Measurements from ENCODE around the gene RELCH. TPM values are rescaled to one million over a fixed set of nuclear protein-coding genes. Genes with fewer than 3 reads are reported as not detected.

Gene RELCH, protein sequence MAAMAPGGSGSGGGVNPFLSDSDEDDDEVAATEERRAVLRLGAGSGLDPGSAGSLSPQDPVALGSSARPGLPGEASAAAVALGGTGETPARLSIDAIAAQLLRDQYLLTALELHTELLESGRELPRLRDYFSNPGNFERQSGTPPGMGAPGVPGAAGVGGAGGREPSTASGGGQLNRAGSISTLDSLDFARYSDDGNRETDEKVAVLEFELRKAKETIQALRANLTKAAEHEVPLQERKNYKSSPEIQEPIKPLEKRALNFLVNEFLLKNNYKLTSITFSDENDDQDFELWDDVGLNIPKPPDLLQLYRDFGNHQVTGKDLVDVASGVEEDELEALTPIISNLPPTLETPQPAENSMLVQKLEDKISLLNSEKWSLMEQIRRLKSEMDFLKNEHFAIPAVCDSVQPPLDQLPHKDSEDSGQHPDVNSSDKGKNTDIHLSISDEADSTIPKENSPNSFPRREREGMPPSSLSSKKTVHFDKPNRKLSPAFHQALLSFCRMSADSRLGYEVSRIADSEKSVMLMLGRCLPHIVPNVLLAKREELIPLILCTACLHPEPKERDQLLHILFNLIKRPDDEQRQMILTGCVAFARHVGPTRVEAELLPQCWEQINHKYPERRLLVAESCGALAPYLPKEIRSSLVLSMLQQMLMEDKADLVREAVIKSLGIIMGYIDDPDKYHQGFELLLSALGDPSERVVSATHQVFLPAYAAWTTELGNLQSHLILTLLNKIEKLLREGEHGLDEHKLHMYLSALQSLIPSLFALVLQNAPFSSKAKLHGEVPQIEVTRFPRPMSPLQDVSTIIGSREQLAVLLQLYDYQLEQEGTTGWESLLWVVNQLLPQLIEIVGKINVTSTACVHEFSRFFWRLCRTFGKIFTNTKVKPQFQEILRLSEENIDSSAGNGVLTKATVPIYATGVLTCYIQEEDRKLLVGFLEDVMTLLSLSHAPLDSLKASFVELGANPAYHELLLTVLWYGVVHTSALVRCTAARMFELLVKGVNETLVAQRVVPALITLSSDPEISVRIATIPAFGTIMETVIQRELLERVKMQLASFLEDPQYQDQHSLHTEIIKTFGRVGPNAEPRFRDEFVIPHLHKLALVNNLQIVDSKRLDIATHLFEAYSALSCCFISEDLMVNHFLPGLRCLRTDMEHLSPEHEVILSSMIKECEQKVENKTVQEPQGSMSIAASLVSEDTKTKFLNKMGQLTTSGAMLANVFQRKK
- 10 to 100 TPM; 32.1 to 85.9 (median 55.9) TPM for total RNA-seq
- polyA plus RNA-seq = 10 to 100 TPM in 1 of 3 donors, 1 to 10 TPM in 2; 4.9 to 17.2 (median 5.5) TPM
- long read RNA-seq, donor 1, full-length matches to known transcripts = 1 of 1 reads
- long read RNA-seq, donor 1, partial matches to known transcripts = 0 of 1 reads
- long read RNA-seq, donor 1, other reads (novel, unspliced or antisense) = 0 of 1 reads
- long read RNA-seq, donor 2, full-length matches to known transcripts = 1 of 1 reads
- long read RNA-seq, donor 2, partial matches to known transcripts = 0 of 1 reads
- long read RNA-seq, donor 2, other reads (novel, unspliced or antisense) = 0 of 1 reads
- long read RNA-seq, donor 3 = 0 reads
- long read RNA-seq, donor 4 = 0 reads
- long read RNA-seq, donor 5, full-length matches to known transcripts = 1 of 1 reads
- long read RNA-seq, donor 5, partial matches to known transcripts = 0 of 1 reads
- long read RNA-seq, donor 5, other reads (novel, unspliced or antisense) = 0 of 1 reads
- long read RNA-seq, donor 6, partial matches to known transcripts = 15 of 15 reads
- long read RNA-seq, donor 6, other reads (novel, unspliced or antisense) = 0 of 15 reads
- long read RNA-seq, donor 7 = 0 reads
- long read RNA-seq, donor 8, full-length matches to known transcripts = 1 of 15 reads
- long read RNA-seq, donor 8, partial matches to known transcripts = 14 of 15 reads
- long read RNA-seq, donor 8, other reads (novel, unspliced or antisense) = 0 of 15 reads
- long read RNA-seq, donor 9 = 0 reads
- long read RNA-seq, donor 10, partial matches to known transcripts = 6 of 6 reads
- long read RNA-seq, donor 10, other reads (novel, unspliced or antisense) = 0 of 6 reads

DNA sequence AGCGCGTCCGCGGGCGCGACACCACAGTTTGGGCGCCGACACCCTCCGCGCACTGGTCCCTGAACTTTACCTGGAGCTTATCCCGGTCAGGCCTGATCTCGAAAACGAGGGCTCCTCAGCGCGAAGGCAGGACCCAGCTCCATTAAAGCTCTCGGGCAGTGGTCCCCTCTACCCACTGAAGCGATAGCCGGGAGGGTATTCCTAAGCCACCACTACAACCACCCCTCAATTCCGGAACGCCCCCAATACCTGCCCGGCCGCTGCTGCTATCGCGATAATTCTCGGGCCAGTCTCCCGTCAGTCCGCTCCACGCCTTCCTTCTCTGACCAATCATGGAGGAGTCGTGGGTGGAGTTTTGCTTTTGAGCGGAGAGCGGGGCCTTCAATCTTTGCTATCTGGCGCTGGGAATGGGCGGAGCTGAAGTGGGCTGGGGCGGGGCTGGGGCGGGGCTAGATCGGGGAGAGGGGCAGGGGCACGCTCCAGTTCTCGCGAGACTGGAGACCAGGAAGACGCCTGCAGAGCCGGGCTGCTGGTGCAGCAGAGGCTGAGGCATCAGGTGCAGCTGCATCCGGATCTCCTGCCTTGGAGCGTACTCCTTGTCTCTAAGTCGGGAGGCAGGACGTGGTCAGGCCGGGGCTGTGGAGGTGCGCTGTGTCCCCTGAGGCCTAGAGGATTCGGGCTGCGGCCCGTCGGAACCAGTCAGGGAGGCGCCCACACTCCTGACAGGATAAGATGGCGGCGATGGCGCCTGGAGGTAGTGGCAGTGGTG is at the start of gene RELCH, which contains the start of gene PIGN:
Gene RELCH (plus strand): TSS at position 482 of the 769 bp plus-strand sequence. CDS start 251 bp downstream, at position 733.
Gene PIGN (minus strand): TSS at position 283 of the 769 bp plus-strand sequence. CDS start 25,703 bp downstream, outside the sequence.
- no peaks in the 10 kb centered on the region for H3K9me3 ChIP-seq
- WGBS, 5 donors = 0 to 1% (median 0%) methylated on average over 23 to 55 of the region's 55 CpGs
- H3K4me1 ChIP-seq = peaks cover 10 to 73% (median 50%) of the 10 kb centered on the region in 4 donors
- intact Hi-C loops (cut with DNase I; ENCODE audit: low total_unique reads) = loop anchor here (10.0 kb wide), 1 partner anchor 68 kb away; no protein-coding TSS in a partner anchor
- peak within 1 kb of the TSS; percentile 85 to 96 (median 88) for H3K27ac ChIP-seq
- no peaks in the 10 kb centered on the region for H3K36me3 ChIP-seq
- no peaks in the 10 kb centered on the region for H3K27me3 ChIP-seq
- H3K4me3 ChIP-seq = peak within 1 kb of the TSS; percentile 85 to 100 (median 97)
- TF ChIP-seq POLR2A (IDR thresholded peaks at IDR 0.05) = peak in 1 of 4 donors; percentile 80
- peak; percentile 28 to 93 (median 88) for TF ChIP-seq POLR2AphosphoS5 (IDR thresholded peaks at IDR 0.05)
- TF ChIP-seq, protein P1, sequence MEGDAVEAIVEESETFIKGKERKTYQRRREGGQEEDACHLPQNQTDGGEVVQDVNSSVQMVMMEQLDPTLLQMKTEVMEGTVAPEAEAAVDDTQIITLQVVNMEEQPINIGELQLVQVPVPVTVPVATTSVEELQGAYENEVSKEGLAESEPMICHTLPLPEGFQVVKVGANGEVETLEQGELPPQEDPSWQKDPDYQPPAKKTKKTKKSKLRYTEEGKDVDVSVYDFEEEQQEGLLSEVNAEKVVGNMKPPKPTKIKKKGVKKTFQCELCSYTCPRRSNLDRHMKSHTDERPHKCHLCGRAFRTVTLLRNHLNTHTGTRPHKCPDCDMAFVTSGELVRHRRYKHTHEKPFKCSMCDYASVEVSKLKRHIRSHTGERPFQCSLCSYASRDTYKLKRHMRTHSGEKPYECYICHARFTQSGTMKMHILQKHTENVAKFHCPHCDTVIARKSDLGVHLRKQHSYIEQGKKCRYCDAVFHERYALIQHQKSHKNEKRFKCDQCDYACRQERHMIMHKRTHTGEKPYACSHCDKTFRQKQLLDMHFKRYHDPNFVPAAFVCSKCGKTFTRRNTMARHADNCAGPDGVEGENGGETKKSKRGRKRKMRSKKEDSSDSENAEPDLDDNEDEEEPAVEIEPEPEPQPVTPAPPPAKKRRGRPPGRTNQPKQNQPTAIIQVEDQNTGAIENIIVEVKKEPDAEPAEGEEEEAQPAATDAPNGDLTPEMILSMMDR (IDR thresholded peaks at IDR 0.05) = no peak
- TF ChIP-seq EP300 (IDR thresholded peaks at IDR 0.05) = no peak
- peak; percentile 95 to 99 for DNase-seq

DNA sequence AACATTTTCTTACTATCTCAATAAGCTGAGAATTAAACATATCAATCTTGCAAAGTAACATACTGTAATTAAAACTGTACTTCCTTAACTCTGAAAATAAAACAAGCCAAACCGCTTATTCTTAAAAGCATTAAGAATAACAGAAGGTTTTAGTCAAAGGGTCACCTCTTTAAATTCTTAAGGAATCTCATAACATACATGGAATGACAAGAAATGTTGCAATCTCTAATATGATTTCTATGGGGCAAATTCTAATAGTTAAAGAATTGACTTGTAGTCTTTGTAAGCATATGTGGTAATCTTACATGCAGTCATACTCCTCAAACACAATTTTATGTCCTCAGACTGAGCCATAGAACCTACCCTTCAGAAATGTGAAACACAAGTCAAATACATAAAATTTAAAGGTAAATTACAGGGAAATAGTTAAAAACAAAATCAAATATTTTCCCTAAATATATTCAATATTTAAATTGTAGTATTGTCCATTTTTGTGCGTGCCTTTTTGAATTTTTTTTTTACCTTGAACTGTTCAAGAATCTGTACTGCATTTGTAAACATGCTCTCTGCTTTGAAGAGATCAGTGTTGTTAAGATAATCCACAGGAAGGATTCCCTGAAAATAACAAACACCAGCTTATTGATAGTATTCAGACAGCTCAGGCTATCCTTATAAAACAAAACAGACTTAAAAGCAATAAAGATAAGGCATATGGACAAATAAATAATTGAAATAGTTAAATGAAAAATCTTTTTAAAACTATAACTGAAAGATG is 48.4 kb upstream of the RELCH start:
- 46 to 91% (median 88%) methylated on average over 2 of the region's 2 CpGs for WGBS, 5 donors
- DNase-seq = no peak
- H3K36me3 ChIP-seq = peaks cover 8 to 66% (median 48%) of the 10 kb centered on the region in 4 donors

More for the DNA sequence above, 48.4 kb upstream of the RELCH start:
- H3K9me3 ChIP-seq = no peaks in the 10 kb centered on the region
- intact Hi-C loops (cut with DNase I; ENCODE audit: low total_unique reads) = no loop called here
- H3K4me1 ChIP-seq = no peaks in the 10 kb centered on the region
- no peaks in the 10 kb centered on the region for H3K27me3 ChIP-seq
- H3K27ac ChIP-seq = no peak overlapping the region
- TF ChIP-seq EP300 (IDR thresholded peaks at IDR 0.05) (no peak), POLR2A (IDR thresholded peaks at IDR 0.05) (no peak), POLR2AphosphoS5 (IDR thresholded peaks at IDR 0.05) (no peak)
- TF ChIP-seq, protein P1 (IDR thresholded peaks at IDR 0.05) = no peak
- H3K4me3 ChIP-seq = no peak overlapping the region

Data from stomach (tissue), 19 donors.